Stomach (tissue), 9 donors: Measurements from ENCODE around the gene ZFP37. TPM values are rescaled to one million over a fixed set of nuclear protein-coding genes. Genes with fewer than 3 reads are reported as not detected.

Experiments used
- DNase-seq, 2 donors: peaks; one replicate each; pipeline versions ENCODE4 v3.0.0 to v3.0.0-alpha.2; 2013 to 2019
- H3K27ac ChIP-seq, 5 donors: fragments of 200-600 bp in 4 of 5; sonication (generic) in 4 of 5; one replicate each; pipeline ENCODE4 v1.5.1; 2013 to 2019; ENCODE audit warnings: mild to moderate bottlenecking in 1 of 5, moderate library complexity in 1 of 5
- H3K27me3 ChIP-seq, 3 donors: fragments of 200-600 bp; sonication (generic); one replicate each; pipeline ENCODE4 v1.5.1; 2017 to 2019; ENCODE audit warnings: mixed run types in 1 of 3
- H3K36me3 ChIP-seq, 4 donors: fragments of 200-600 bp; sonication (generic); 1 replicate in 3 of 4; 2 replicates in 1 of 4; pipeline ENCODE4 v1.5.1; 2016 to 2019
- H3K4me1 ChIP-seq, 4 donors: fragments of 200-600 bp; sonication (generic); one replicate each; pipeline ENCODE4 v1.5.1; 2016 to 2019
- H3K4me3 ChIP-seq, 4 donors: fragments of 200-600 bp; sonication (generic) in 3 of 4; one replicate each; pipeline ENCODE4 v1.5.1; 2016 to 2019; ENCODE audit warnings: mild to moderate bottlenecking in 1 of 4
- H3K9me3 ChIP-seq, 4 donors: fragments of 200-600 bp; sonication (generic); one replicate each; pipeline ENCODE4 v1.5.1; 2016 to 2019
- EP300 ChIP-seq: sonication (generic); formaldehyde crosslinking; IDR thresholded peaks from one replicate; pipeline ENCODE4 v1.6.1; 2017; ENCODE audit warnings: antibody characterized with exemption
- POLR2A ChIP-seq, 4 donors: fragments of 450-650 bp; IDR thresholded peaks; one replicate each; pipeline ENCODE4 v1.6.1; 2016; ENCODE audit warnings: antibody characterized with exemption in 4 of 4, control low read depth in 2 of 4, mild to moderate bottlenecking in 1 of 4, moderate library complexity in 1 of 4
- POLR2AphosphoS5 ChIP-seq, 3 donors: sonication (generic); formaldehyde crosslinking; IDR thresholded peaks; one replicate each; pipeline ENCODE4 v1.6.1; 2016; ENCODE audit warnings: antibody characterized with exemption in 3 of 3
- WGBS, 5 donors: extraction: QIAGEN DNeasy Blood & Tissue Kit in 3 of 5; methylation state at CpG; one replicate each; pipeline versions ENCODE4 v1.1.5 to v1.1.7; 2013 to 2018; 5-methylcytosine and 5-hydroxymethylcytosine counted together
- intact Hi-C: fragments of 100-400 bp; cut with DNase I; formaldehyde crosslinking; loops from one replicate; pipeline ENCODE4 v1.15.1; 2023; ENCODE audit warnings: low total_unique reads
- polyA plus RNA-seq, 3 donors: library from polyadenylated mRNA; stranded (reverse); fragments of 200-250 nt; gene quantifications; one replicate each; pipeline ENCODE4 v1.2.3, GENCODE V29; 2013
- total RNA-seq, 5 donors: library from RNA; depleted of rRNA; stranded (reverse); fragments of >200 nt; gene quantifications; one replicate each; pipeline versions ENCODE4 v1.1.0 to v1.2.3, GENCODE V29; 2014 to 2016
- TF ChIP-seq, protein P1 (sequence below), 7 experiments: fragments of 450-650 bp in 4 of 7; fragments of 200-600 bp in 3 of 7; sonication (generic) in 3 of 7; IDR thresholded peaks; one replicate each; pipeline ENCODE4 v1.5.1; 2016 to 2019; ENCODE audit warnings: antibody characterized with exemption in 7 of 7, control low read depth in 2 of 7, mild to moderate bottlenecking in 1 of 7
- donor health status: healthy with polysubstance abuse.
- donor health status: Bipolar disorder and iron deficiency.
- donor health status: healthy.

ZFP37 gene
- total and polyA plus RNA-seq, 8 donors, result 0.31 to 3.8 (median 1.1) TPM

DNA sequence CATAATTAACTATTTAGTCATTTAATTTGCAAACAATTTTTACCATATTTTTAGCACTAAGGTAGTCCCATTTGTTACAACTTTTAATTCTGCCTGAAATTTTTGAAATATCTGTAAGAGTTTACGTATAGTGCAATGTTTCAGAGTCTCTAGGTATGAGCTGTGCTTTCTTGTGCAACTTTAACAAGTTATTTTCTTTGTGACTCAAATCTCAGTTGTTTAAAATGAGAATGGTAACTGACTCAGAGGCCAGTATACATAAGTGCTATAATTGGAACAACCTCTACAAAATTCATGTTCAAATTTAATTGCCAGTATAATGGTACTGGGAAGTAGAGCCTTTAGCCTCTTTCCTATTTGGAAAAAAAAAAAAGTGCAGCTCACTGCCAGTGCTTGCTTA is 30.3 kb downstream of the ZFP37 start:
- Histone ChIP-seq H3K27me3 (no peaks in the 10 kb centered on the region), H3K9me3 (peaks cover 12 to 90% (median 74%) of the 10 kb centered on the region in 4 donors), H3K27ac (no peak overlapping the region), H3K4me1 (no peaks in the 10 kb centered on the region), H3K4me3 (no peak overlapping the region), H3K36me3 (peaks cover 0 to 28% (median 0%) of the 10 kb centered on the region in 4 donors)
- TF ChIP-seq EP300 (no peak), POLR2AphosphoS5 (IDR thresholded peaks at IDR 0.05) (no peak), POLR2A (IDR thresholded peaks at IDR 0.05) (no peak)
- TF ChIP-seq, protein P1, sequence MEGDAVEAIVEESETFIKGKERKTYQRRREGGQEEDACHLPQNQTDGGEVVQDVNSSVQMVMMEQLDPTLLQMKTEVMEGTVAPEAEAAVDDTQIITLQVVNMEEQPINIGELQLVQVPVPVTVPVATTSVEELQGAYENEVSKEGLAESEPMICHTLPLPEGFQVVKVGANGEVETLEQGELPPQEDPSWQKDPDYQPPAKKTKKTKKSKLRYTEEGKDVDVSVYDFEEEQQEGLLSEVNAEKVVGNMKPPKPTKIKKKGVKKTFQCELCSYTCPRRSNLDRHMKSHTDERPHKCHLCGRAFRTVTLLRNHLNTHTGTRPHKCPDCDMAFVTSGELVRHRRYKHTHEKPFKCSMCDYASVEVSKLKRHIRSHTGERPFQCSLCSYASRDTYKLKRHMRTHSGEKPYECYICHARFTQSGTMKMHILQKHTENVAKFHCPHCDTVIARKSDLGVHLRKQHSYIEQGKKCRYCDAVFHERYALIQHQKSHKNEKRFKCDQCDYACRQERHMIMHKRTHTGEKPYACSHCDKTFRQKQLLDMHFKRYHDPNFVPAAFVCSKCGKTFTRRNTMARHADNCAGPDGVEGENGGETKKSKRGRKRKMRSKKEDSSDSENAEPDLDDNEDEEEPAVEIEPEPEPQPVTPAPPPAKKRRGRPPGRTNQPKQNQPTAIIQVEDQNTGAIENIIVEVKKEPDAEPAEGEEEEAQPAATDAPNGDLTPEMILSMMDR (IDR thresholded peaks at IDR 0.05), result no peak
- WGBS, 5 donors, result 51 to 74% (median 62%) methylated on average over 1 of the region's 1 CpG
- DNase-seq, result no peak
- intact Hi-C loops, result no loop called here

DNA sequence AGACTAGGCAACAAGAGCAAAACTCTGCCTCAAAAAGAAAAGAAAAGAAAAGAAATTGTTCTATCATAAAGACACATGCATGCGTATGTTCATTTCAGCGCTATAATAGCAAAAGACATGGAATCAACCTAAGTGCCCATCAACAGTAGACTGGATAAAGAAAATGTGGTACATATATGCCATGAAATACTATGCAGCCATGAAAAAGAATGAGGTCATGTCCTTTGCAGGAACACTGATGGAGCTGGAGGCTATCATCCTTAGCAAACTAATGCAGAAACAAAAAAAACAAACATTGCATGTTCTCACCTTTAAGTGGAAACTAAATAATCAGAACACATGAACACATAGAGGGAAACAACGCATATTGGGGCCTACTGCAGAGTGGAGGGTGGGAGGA is 38.3 kb downstream of the ZFP37 start:
- WGBS, 5 donors, result 88 to 97% (median 95%) methylated on average over 3 of the region's 3 CpGs; no CpG with 5 or more reads in 1 of the 5 donors
- no peak overlapping the region for H3K27ac ChIP-seq
- TF ChIP-seq EP300 (no peak), POLR2AphosphoS5 (IDR thresholded peaks at IDR 0.05) (no peak), POLR2A (IDR thresholded peaks at IDR 0.05) (no peak)
- TF ChIP-seq, protein P1 (IDR thresholded peaks at IDR 0.05), result no peak
- no peaks in the 10 kb centered on the region for H3K4me1 ChIP-seq
- no peaks in the 10 kb centered on the region for H3K27me3 ChIP-seq
- H3K4me3 ChIP-seq, result no peak overlapping the region
- H3K36me3 ChIP-seq, result no peaks in the 10 kb centered on the region
- H3K9me3 ChIP-seq, result peaks cover 2 to 94% (median 47%) of the 10 kb centered on the region in 4 donors
- intact Hi-C loops, result no loop called here
- DNase-seq, result no peak

DNA sequence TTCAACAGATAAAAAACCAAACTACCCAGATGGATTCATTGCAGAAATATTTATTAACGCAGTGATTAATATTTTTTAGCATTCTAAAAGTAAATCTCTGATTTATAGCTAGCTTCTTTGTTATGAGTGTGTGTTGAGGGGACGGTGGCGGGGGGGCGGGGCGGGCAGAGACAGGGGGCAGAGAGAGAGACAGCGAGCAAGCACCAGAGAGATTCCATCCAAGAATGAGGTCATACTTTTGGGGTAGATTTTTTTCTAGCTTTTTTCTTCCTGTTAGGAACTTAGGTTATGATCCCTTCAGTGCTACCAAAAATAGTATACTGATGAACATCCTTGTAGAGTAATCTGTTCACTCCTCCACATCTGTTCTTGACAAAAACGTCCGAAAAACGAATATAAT is 44.0 kb downstream of the ZFP37 start:
- Histone ChIP-seq H3K9me3 (peaks cover 2 to 81% (median 56%) of the 10 kb centered on the region in 4 donors), H3K27ac (no peak overlapping the region), H3K4me1 (no peaks in the 10 kb centered on the region), H3K36me3 (peaks cover 0 to 26% (median 0%) of the 10 kb centered on the region in 4 donors), H3K27me3 (peaks cover 0 to 11% (median 5%) of the 10 kb centered on the region in 3 donors), H3K4me3 (peak overlapping the region in 3 of 4 donors; percentile 9 to 32 (median 27))
- 20 to 37% (median 25%) methylated on average over 9 of the region's 9 CpGs for WGBS, 5 donors
- peak in 1 of 2 donors; percentile 21 for DNase-seq
- intact Hi-C loops, result no loop called here
- TF ChIP-seq POLR2AphosphoS5 (IDR thresholded peaks at IDR 0.05) (no peak), POLR2A (IDR thresholded peaks at IDR 0.05) (no peak), EP300 (no peak)
- TF ChIP-seq, protein P1 (IDR thresholded peaks at IDR 0.05), result no peak

DNA sequence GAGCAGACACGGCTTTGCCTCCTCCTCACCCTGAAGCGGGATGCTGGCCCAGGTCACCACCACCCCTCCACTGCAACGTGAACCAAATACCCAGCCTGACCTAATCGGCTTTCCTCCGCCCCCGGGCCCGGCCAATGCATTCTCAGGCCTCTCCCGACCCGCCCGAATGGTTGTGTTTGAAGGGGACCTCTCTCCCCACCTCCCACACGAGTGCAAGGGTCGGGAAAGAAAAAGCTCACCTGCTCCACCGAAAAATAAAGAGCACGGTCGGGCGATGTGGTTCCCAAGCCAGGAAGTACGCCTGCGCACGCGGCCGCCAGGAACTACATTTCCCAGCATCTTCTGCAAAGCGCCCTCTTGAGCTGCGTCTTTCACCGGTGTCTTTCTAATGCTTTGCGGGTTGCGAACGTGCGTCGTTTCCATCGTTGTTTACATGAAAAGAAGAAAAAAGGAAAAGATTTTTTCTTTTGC is 44.6 kb downstream of the ZFP37 start, which contains the start of gene ZNF883:
TSS of gene ZNF883 (minus strand) at position 282 of the 471 bp plus-strand sequence.
- Histone ChIP-seq H3K4me1 (no peaks in the 10 kb centered on the region), H3K4me3 (peak within 1 kb of the TSS in 3 of 4 donors; percentile 9 to 32 (median 27)), H3K27me3 (peaks cover 0 to 11% (median 5%) of the 10 kb centered on the region in 3 donors), H3K27ac (no peak within 1 kb of the TSS), H3K9me3 (peaks cover 2 to 81% (median 56%) of the 10 kb centered on the region in 4 donors), H3K36me3 (peaks cover 0 to 32% (median 0%) of the 10 kb centered on the region in 4 donors)
- no peak for TF ChIP-seq POLR2AphosphoS5 (IDR thresholded peaks at IDR 0.05)
- TF ChIP-seq, protein P1 (IDR thresholded peaks at IDR 0.05), result no peak
- no peak for TF ChIP-seq EP300
- no peak for TF ChIP-seq POLR2A (IDR thresholded peaks at IDR 0.05)
- intact Hi-C loops, result no loop called here
- WGBS, 5 donors, result 4 to 6% (median 4%) methylated on average over 28 to 30 of the region's 30 CpGs
- DNase-seq, result peak; percentile 30 to 94
